OCI-LY3 (cell line): ENCODE results near the gene ENGASE.

Experiments
- H2AFZ ChIP-seq: fragments of 200-600, 300-600 bp; shearing (Covaris generic); 2 replicates; pipeline ENCODE4 v1.6.0; 2014; ENCODE audit warnings: antibody characterized with exemption, low read depth, low read length
- H3K27ac ChIP-seq: fragments of 200-600, 300-600 bp; sonication (generic); 2 replicates; pipeline ENCODE4 v1.5.1; 2014; ENCODE audit warnings: mild to moderate bottlenecking, low read length, moderate library complexity, mixed read lengths
- H3K27me3 ChIP-seq: fragments of 200-600, 300-600 bp; sonication (generic); 2 replicates; pipeline ENCODE4 v1.6.1; 2014; ENCODE audit warnings: low read depth, low read length, mixed read lengths
- H3K36me3 ChIP-seq: fragments of 200-600, 300-600 bp; sonication (generic); replicated peaks from 2 replicates; pipeline ENCODE3; 2014; ENCODE audit warnings: low read depth, low read length, mixed read lengths
- H3K4me1 ChIP-seq: fragments of 300-600, 200-600 bp; sonication (generic); 2 replicates; pipeline ENCODE4 v1.6.1; 2014; ENCODE audit warnings: low read length, mixed read lengths
- H3K4me2 ChIP-seq: fragments of 200-600, 300-600 bp; sonication (generic); 2 replicates; pipeline ENCODE4 v1.6.1; 2014; ENCODE audit warnings: low read length, mixed read lengths
- H3K4me3 ChIP-seq: fragments of 300-600, 200-600 bp; sonication (generic); 2 replicates; pipeline ENCODE4 v1.5.1; 2014; ENCODE audit warnings: antibody characterized with exemption, mild to moderate bottlenecking, low read length, moderate library complexity
- H3K79me2 ChIP-seq: fragments of 300-600, 200-600 bp; shearing (Covaris generic); 2 replicates; pipeline ENCODE4 v1.6.1; 2014; ENCODE audit warnings: mild to moderate bottlenecking, low read length, mixed read lengths
- H3K9ac ChIP-seq: fragments of 300-600, 200-600 bp; shearing (Covaris generic); 2 replicates; pipeline ENCODE4 v1.6.0; 2014; ENCODE audit warnings: mild to moderate bottlenecking, low read length, moderate library complexity
- H3K9me3 ChIP-seq: fragments of 200-600, 300-600 bp; shearing (Covaris generic); 2 replicates; pipeline ENCODE4 v1.6.1; 2014; ENCODE audit warnings: low read length, mixed read lengths; ENCODE audit not compliant: insufficient read depth
- H4K20me1 ChIP-seq: fragments of 200-600, 300-600 bp; sonication (generic); 2 replicates; pipeline ENCODE4 v1.6.1; 2016; ENCODE audit warnings: low read length, mixed read lengths; ENCODE audit not compliant: insufficient read depth
- EZH2phosphoT487 ChIP-seq: fragments of 200-600 bp; shearing (Covaris generic); IDR thresholded peaks from 2 replicates; pipeline ENCODE4 v1.6.1; 2018; ENCODE audit warnings: antibody characterized with exemption, mixed run types, low read depth
- TF ChIP-seq, protein P1 (sequence below): fragments of 200-600, 300-600 bp; sonication (generic); IDR thresholded peaks from 2 replicates; pipeline ENCODE4 v1.5.1; 2014; ENCODE audit warnings: antibody characterized with exemption, low read length, low read depth

The ENGASE gene

GRCh38 chr17:79079421-79080200 is 5.0 kb downstream of the ENGASE start:
- no peaks in the 10 kb centered on the region for H3K9me3 ChIP-seq
- H3K4me2 ChIP-seq = no peak overlapping the region
- H3K27me3 ChIP-seq = no peaks in the 10 kb centered on the region
- no peak overlapping the region for H3K27ac ChIP-seq
- TF ChIP-seq EZH2phosphoT487 = no peak
- TF ChIP-seq, protein P1, sequence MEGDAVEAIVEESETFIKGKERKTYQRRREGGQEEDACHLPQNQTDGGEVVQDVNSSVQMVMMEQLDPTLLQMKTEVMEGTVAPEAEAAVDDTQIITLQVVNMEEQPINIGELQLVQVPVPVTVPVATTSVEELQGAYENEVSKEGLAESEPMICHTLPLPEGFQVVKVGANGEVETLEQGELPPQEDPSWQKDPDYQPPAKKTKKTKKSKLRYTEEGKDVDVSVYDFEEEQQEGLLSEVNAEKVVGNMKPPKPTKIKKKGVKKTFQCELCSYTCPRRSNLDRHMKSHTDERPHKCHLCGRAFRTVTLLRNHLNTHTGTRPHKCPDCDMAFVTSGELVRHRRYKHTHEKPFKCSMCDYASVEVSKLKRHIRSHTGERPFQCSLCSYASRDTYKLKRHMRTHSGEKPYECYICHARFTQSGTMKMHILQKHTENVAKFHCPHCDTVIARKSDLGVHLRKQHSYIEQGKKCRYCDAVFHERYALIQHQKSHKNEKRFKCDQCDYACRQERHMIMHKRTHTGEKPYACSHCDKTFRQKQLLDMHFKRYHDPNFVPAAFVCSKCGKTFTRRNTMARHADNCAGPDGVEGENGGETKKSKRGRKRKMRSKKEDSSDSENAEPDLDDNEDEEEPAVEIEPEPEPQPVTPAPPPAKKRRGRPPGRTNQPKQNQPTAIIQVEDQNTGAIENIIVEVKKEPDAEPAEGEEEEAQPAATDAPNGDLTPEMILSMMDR = no peak
- H3K79me2 ChIP-seq = no peaks in the 10 kb centered on the region
- no peaks in the 10 kb centered on the region for H3K36me3 ChIP-seq
- no peaks in the 10 kb centered on the region for H4K20me1 ChIP-seq
- no peak overlapping the region for H2AFZ ChIP-seq
- H3K4me1 ChIP-seq = 0 out of 2 replicates have a peak, but pooled peaks cover 4% of the 10 kb centered on the region
- H3K9ac ChIP-seq = no peak overlapping the region
- no peak overlapping the region for H3K4me3 ChIP-seq

- no peak overlapping the region for H3K27ac ChIP-seq
Measured at GRCh38 chr17:79080349-79080748, 5.7 kb downstream of the ENGASE start.

DNA sequence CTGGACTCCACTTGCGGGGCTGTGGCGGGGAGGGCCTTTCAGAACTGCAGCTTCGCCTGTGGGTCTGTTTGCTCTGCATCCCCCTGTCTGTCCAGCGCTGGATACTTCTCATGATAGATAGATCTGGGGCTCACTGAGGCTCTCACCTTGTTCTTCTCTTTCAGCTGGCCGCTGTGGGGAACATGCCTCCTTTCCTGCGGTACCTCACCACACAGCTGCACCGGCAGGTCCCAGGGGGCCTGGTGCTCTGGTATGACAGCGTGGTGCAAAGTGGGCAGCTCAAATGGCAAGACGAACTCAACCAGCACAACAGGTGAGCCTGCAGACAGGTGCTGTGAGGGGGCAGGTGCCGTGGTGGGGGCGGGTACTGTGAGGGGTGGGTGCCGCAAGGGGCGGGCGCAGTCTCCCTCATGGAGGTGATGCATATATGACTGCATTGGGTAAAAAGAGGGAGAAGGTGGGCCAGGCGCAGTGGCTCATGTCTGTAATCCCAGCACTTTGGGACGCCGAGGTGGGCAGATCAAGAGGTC is 6.2 kb downstream of the ENGASE start:
- Histone ChIP-seq H3K4me1 (no peaks in the 10 kb centered on the region), H3K4me3 (no peak overlapping the region), H2AFZ (no peak overlapping the region), H3K36me3 (no peaks in the 10 kb centered on the region), H3K4me2 (no peak overlapping the region), H4K20me1 (no peaks in the 10 kb centered on the region), H3K9me3 (no peaks in the 10 kb centered on the region), H3K9ac (no peak overlapping the region), H3K79me2 (no peaks in the 10 kb centered on the region), H3K27ac (no peak overlapping the region), H3K27me3 (no peaks in the 10 kb centered on the region)
- TF ChIP-seq, protein P1 = no peak
- TF ChIP-seq EZH2phosphoT487 = no peak

More at GRCh38 chr17:79080349-79080748, 5.7 kb downstream of the ENGASE start:
- H3K4me2 ChIP-seq = no peak overlapping the region
- H3K79me2 ChIP-seq = no peaks in the 10 kb centered on the region
- H3K27me3 ChIP-seq = no peaks in the 10 kb centered on the region
- H3K36me3 ChIP-seq = no peaks in the 10 kb centered on the region
- no peak overlapping the region for H3K4me3 ChIP-seq
- no peak overlapping the region for H3K9ac ChIP-seq
- H3K9me3 ChIP-seq = no peaks in the 10 kb centered on the region
- TF ChIP-seq, protein P1 = no peak
- no peak for TF ChIP-seq EZH2phosphoT487
- no peak overlapping the region for H2AFZ ChIP-seq
- H4K20me1 ChIP-seq = no peaks in the 10 kb centered on the region
- 0 out of 2 replicates have a peak, but pooled peaks cover 3% of the 10 kb centered on the region for H3K4me1 ChIP-seq

DNA sequence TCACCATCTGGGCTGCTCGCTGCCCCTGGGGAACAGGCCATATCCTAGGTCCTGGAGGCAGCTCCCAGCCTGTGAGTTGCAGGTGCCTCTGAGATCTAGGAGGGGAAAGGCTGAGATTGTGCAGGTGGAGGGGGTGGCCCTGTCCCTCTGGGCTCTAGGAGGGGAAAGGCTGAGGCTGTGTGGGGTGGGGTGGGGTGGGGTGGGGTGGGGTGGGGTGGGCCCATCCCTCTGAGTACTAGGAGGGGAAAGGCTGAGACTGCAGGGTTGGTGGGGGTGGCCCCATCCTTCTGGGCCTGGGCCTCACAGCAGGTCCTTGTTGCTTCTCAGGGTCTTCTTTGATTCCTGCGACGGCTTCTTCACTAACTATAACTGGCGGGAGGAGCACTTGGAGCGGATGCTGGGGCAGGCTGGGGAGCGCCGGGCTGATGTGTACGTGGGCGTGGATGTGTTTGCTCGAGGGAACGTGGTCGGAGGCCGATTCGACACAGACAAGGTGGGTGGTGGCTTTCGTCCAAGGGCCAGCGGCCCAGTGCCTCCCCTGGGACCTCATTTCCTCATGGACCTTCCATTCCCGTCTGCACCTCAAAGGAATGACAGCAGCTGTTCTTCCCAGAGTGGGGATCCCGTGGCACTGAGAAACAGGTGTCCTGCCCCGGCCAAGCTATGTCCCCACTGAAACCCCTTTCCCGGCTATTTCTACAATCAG is 7.1 kb downstream of the ENGASE start:
- Histone ChIP-seq H3K4me2 (no peak overlapping the region), H3K4me3 (no peak overlapping the region), H3K9ac (no peak overlapping the region), H3K9me3 (no peaks in the 10 kb centered on the region), H3K4me1 (no peaks in the 10 kb centered on the region), H3K36me3 (no peaks in the 10 kb centered on the region), H3K27me3 (no peaks in the 10 kb centered on the region), H2AFZ (no peak overlapping the region), H3K27ac (no peak overlapping the region), H4K20me1 (no peaks in the 10 kb centered on the region), H3K79me2 (no peaks in the 10 kb centered on the region)
- TF ChIP-seq, protein P1 = no peak
- TF ChIP-seq EZH2phosphoT487 = no peak
